H1 (cell line): ENCODE data around the gene FGD6. TPM values are rescaled to one million over a fixed set of nuclear protein-coding genes. Genes with fewer than 3 reads are reported as not detected.

ENCODE experiments used
- CTCF ChIA-PET: fragments of 300-600 bp; sonication (Branson Sonifier 250); formaldehyde crosslinking; loops from one replicate; lab custom pipeline; 2021; ENCODE audit not compliant: partially characterized antibody; lab: Charles Lee
- POLR2A ChIA-PET: fragments of 300-600 bp; sonication (Branson Sonifier 250); formaldehyde crosslinking; loops from one replicate; lab custom pipeline; 2021; ENCODE audit warnings: inconsistent platforms; ENCODE audit not compliant: partially characterized antibody; lab: Charles Lee
- DNase-seq, 2 experiments: peaks; one replicate each; pipeline versions ENCODE4 v3.0.0 to v3.0.0-alpha.2; 2010 to 2022; ENCODE audit warnings: low spot score in 2 of 2, low read depth in 1 of 2, mixed read lengths in 1 of 2
- FAIRE-seq: peaks from 2 replicates; lab custom pipeline; 2011; peaks lifted over from hg19 to GRCh38; lab: Jason Lieb, UNC
- H2AFZ ChIP-seq: 2 replicates; pipeline ENCODE4 v1.8.1; 2012; ENCODE audit warnings: low read length, inconsistent platforms
- H2AK5ac ChIP-seq: 2 replicates; pipeline ENCODE4 v1.6.1; 2013; ENCODE audit warnings: low read depth, low read length
- H2BK120ac ChIP-seq: replicated peaks from 2 replicates; pipeline ENCODE3; 2013; ENCODE audit warnings: low read depth, low read length, inconsistent platforms
- H2BK12ac ChIP-seq: 2 replicates; pipeline ENCODE4 v1.6.1; 2013; ENCODE audit warnings: low read depth, low read length
- H2BK15ac ChIP-seq: 2 replicates; pipeline ENCODE4 v1.6.1; 2013; ENCODE audit warnings: low read length
- H2BK20ac ChIP-seq: 2 replicates; pipeline ENCODE4 v1.6.1; 2013; ENCODE audit warnings: low read length
- H2BK5ac ChIP-seq: 2 replicates; pipeline ENCODE4 v1.6.1; 2013; ENCODE audit warnings: low read depth, low read length
- H3K14ac ChIP-seq: 2 replicates; pipeline ENCODE4 v1.6.1; 2013; ENCODE audit warnings: inconsistent platforms; ENCODE audit not compliant: insufficient read length
- H3K18ac ChIP-seq: 2 replicates; pipeline ENCODE4 v1.6.1; 2013; ENCODE audit warnings: low read length; ENCODE audit errors: extremely low read depth
- H3K23ac ChIP-seq: 2 replicates; pipeline ENCODE4 v1.6.1; 2013; ENCODE audit warnings: inconsistent platforms; ENCODE audit not compliant: insufficient read length
- H3K23me2 ChIP-seq: 2 replicates; pipeline ENCODE4 v1.6.1; 2013; ENCODE audit warnings: low read depth, low read length
- H3K27ac ChIP-seq: 2 replicates; pipeline ENCODE4 v1.6.1; 2011; ENCODE audit warnings: low read depth, low read length, inconsistent platforms
- H3K27me3 ChIP-seq, 4 experiments: replicated peaks in 1 of 4; 1 replicate in 1 of 4; 2 replicates in 3 of 4; pipeline versions ENCODE4 v1.6.1 to v1.8.1; 2011 to 2013; ENCODE audit warnings: low read length in 3 of 4, mild to moderate bottlenecking in 3 of 4, inconsistent platforms in 2 of 4, mixed read lengths in 2 of 4, moderate library complexity in 1 of 4; ENCODE audit not compliant: control insufficient read depth in 3 of 4, insufficient read depth in 3 of 4; ENCODE audit errors: extremely low read depth in 1 of 4
- H3K36me3 ChIP-seq, 4 experiments: 2 replicates each; pipeline versions ENCODE4 v1.6.1 to v1.8.1; 2011 to 2013; ENCODE audit warnings: mild to moderate bottlenecking in 4 of 4, low read length in 3 of 4, moderate library complexity in 2 of 4, control low read depth in 1 of 4, inconsistent platforms in 1 of 4; ENCODE audit not compliant: insufficient read depth in 4 of 4, control insufficient read depth in 2 of 4
- H3K4ac ChIP-seq: replicated peaks from 2 replicates; pipeline ENCODE3; 2013; ENCODE audit warnings: low read length, low read depth, mixed read lengths, inconsistent platforms; ENCODE audit not compliant: insufficient read length
- H3K4me1 ChIP-seq, 4 experiments: replicated peaks in 1 of 4; 1 replicate in 1 of 4; 2 replicates in 3 of 4; pipeline versions ENCODE4 v1.6.1 to v1.8.1; 2011 to 2013; ENCODE audit warnings: low read length in 3 of 4, inconsistent platforms in 2 of 4, mixed read lengths in 1 of 4; ENCODE audit not compliant: insufficient read depth in 4 of 4, control insufficient read depth in 3 of 4
- H3K4me2 ChIP-seq, 2 experiments: 2 replicates each; pipeline versions ENCODE4 v1.6.1 to v1.8.1; 2011 to 2013; ENCODE audit warnings: low read depth in 2 of 2, low read length in 2 of 2, control low read depth in 1 of 2, inconsistent platforms in 1 of 2, mild to moderate bottlenecking in 1 of 2; ENCODE audit not compliant: insufficient read depth in 1 of 2
- H3K4me3 ChIP-seq, 4 experiments: fragments of 200-600, 300-600 bp in 1 of 4; sonication (generic), shearing (Covaris generic), sonication (Bioruptor Twin) in 1 of 4; 2 replicates each; pipeline versions ENCODE4 v1.5.1 to v1.8.1; 2011 to 2016; ENCODE audit warnings: low read length in 4 of 4, low read depth in 3 of 4, control low read depth in 2 of 4, inconsistent platforms in 2 of 4, mild to moderate bottlenecking in 2 of 4, mixed read lengths in 1 of 4, moderate library complexity in 1 of 4; ENCODE audit not compliant: insufficient read depth in 2 of 4; ENCODE audit errors: extremely low read depth in 1 of 4
- H3K56ac ChIP-seq: replicated peaks from 2 replicates; pipeline ENCODE3; 2013; ENCODE audit warnings: low read depth, mild to moderate bottlenecking, mixed read lengths, low read length, inconsistent platforms; ENCODE audit not compliant: insufficient read length
- H3K79me1 ChIP-seq: 2 replicates; pipeline ENCODE4 v1.6.1; 2013; ENCODE audit warnings: low read depth, low read length, control low read depth
- H3K79me2 ChIP-seq, 2 experiments: 2 replicates each; pipeline versions ENCODE4 v1.6.1 to v1.8.1; 2012 to 2013; ENCODE audit warnings: low read length in 2 of 2, mild to moderate bottlenecking in 2 of 2, inconsistent platforms in 1 of 2; ENCODE audit not compliant: insufficient read depth in 2 of 2, control insufficient read depth in 1 of 2
- H3K9ac ChIP-seq, 4 experiments: replicated peaks in 1 of 4; 1 replicate in 1 of 4; 2 replicates in 3 of 4; pipeline versions ENCODE4 v1.6.1 to v1.8.1; 2011 to 2013; ENCODE audit warnings: low read depth in 3 of 4, low read length in 3 of 4, control low read depth in 2 of 4, mild to moderate bottlenecking in 2 of 4, moderate library complexity in 2 of 4, inconsistent platforms in 1 of 4; ENCODE audit errors: extremely low read depth in 1 of 4
- H3K9me3 ChIP-seq, 2 experiments: 2 replicates each; pipeline versions ENCODE4 v1.6.1 to v1.8.1; 2012 to 2013; ENCODE audit warnings: mild to moderate bottlenecking in 2 of 2, moderate library complexity in 2 of 2, control low read depth in 1 of 2, inconsistent platforms in 1 of 2, low read depth in 1 of 2, low read length in 1 of 2, mixed read lengths in 1 of 2; ENCODE audit not compliant: insufficient read depth in 2 of 2
- H4K20me1 ChIP-seq, 2 experiments: replicated peaks in 1 of 2; 2 replicates each; pipeline versions ENCODE3 to v1.8.1; 2011 to 2013; ENCODE audit warnings: inconsistent platforms in 2 of 2, low read length in 2 of 2, mild to moderate bottlenecking in 1 of 2; ENCODE audit not compliant: insufficient read depth in 2 of 2, control insufficient read depth in 1 of 2
- H4K5ac ChIP-seq: 2 replicates; pipeline ENCODE4 v1.6.1; 2013; ENCODE audit warnings: low read length, low read depth, mixed read lengths, inconsistent platforms; ENCODE audit not compliant: insufficient read length
- H4K8ac ChIP-seq: 2 replicates; pipeline ENCODE4 v1.8.0; 2013; ENCODE audit warnings: mild to moderate bottlenecking, moderate library complexity, low read length, inconsistent platforms; ENCODE audit not compliant: insufficient read depth; ENCODE audit errors: extremely low read depth
- H4K91ac ChIP-seq: replicated peaks from 2 replicates; pipeline ENCODE3; 2013; ENCODE audit warnings: low read length, mixed read lengths, inconsistent platforms; ENCODE audit not compliant: insufficient read length
- ASH2L ChIP-seq: fragments of 200-600, 300-600 bp; sonication (generic); IDR thresholded peaks from one replicate; pipeline ENCODE4 v1.7.1; 2017; ENCODE audit warnings: low read length
- BCL11A ChIP-seq, 2 experiments: IDR thresholded peaks; one replicate each; pipeline ENCODE4 v1.6.1; 2011; ENCODE audit warnings: low read depth in 2 of 2, low read length in 2 of 2, mild to moderate bottlenecking in 2 of 2
- HDAC2 ChIP-seq, 2 experiments: fragments of 300-600 bp in 1 of 2; sonication (generic) in 1 of 2; IDR thresholded peaks; 2 replicates each; pipeline ENCODE4 v1.6.1; 2011 to 2012; ENCODE audit warnings: low read depth in 2 of 2, low read length in 2 of 2, mild to moderate bottlenecking in 2 of 2, moderate library complexity in 2 of 2, borderline replicate concordance in 1 of 2, inconsistent platforms in 1 of 2
- TBP ChIP-seq: IDR thresholded peaks from 2 replicates; pipeline ENCODE4 v1.6.1; 2011; ENCODE audit warnings: low read depth, low read length, improper control_type of control experiment
- WGBS, 2 experiments: shearing (Covaris generic) in 1 of 2; methylation state at CpG; one replicate each; pipeline versions ENCODE4 v1.1.6 to v1.1.7; 2013 to 2015; ENCODE audit warnings: low lambda C conversion rate in 2 of 2, mixed read lengths in 2 of 2, inconsistent platforms in 1 of 2, low coverage in 1 of 2, missing lambda C conversion rate in 1 of 2; ENCODE audit not compliant: insufficient replicate concordance in 2 of 2, insufficient coverage in 1 of 2, insufficient read length in 1 of 2; ENCODE audit errors: extremely low coverage in 1 of 2, missing lambda C conversion rate in 1 of 2; 5-methylcytosine and 5-hydroxymethylcytosine counted together
- polyA plus RNA-seq, 7 experiments: library from polyadenylated mRNA; depleted of rRNA in 3 of 7; stranded (reverse) in 5 of 7; unstranded in 2 of 7; fragments of >200 nt in 5 of 7; fragments of 200-250 nt in 2 of 7; gene quantifications; 1 replicate in 5 of 7; 2 replicates in 1 of 7; 4 replicates in 1 of 7; pipeline versions ENCODE4 v1.2.1 to v1.2.3, GENCODE V29; 2011 to 2013; ENCODE audit warnings: missing spikeins in 2 of 7, mixed read lengths in 2 of 7
- total RNA-seq: library from RNA; stranded (reverse); fragmentation: NEBNext Ultra II Directional; extraction: Animal tissue kit (Norgen Biotek cat#: 25700); gene quantifications from 2 replicates; pipeline ENCODE4 v1.2.1, GENCODE V29; 2021
- TF ChIP-seq, protein P1 (sequence below), 3 experiments: IDR thresholded peaks; 1 replicate in 2 of 3; 2 replicates in 1 of 3; pipeline versions ENCODE4 v1.5.1 to v1.6.1; 2011; ENCODE audit warnings: low read length in 3 of 3, mild to moderate bottlenecking in 3 of 3, inconsistent platforms in 2 of 3, low read depth in 1 of 3, moderate library complexity in 1 of 3; ENCODE audit not compliant: insufficient read depth in 1 of 3; ENCODE audit errors: control extremely low read depth in 1 of 3

FGD6 gene
- total and polyA plus RNA-seq, 2 of the 8 experiments (the other 6 are each of a cell fraction or from before 2014, with no cell fraction given): 12.2 to 24.3 TPM

DNA sequence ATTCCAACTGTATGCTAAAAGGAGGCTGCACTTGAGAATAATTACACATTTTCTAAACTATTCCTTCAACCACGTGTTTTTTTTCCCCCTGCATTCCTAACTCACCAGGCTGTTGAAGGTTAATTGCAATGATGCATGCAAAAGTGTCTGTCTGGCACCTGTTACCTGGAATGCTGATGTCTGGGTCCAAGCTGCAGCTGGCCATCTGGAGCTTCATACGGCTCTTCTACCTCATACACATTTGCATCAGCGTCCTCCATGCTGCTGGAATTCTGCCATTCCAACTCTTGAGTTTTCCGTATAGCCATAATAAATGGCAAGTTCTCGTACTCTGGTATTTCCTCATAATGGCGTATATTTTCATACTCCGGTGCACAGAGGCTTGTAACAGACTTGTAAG lies 8.6 kb downstream of the FGD6 start:
- Histone ChIP-seq H4K91ac (no peak overlapping the region), H3K4me2 (no peak overlapping the region; a peak in 1 of 4 replicates), H3K27ac (no peak overlapping the region), H2AFZ (no peak overlapping the region), H3K56ac (no peak overlapping the region), H2BK20ac (no peak overlapping the region), H4K20me1 (no peaks in the 10 kb centered on the region), H3K9ac (no peak overlapping the region), H3K4me1 (peaks cover 2 to 36% (median 21%) of the 10 kb centered on the region in 4 experiments; a peak in 6 of 7 replicates), H2AK5ac (no peak overlapping the region), H4K8ac (no peak overlapping the region), H3K23ac (no peak overlapping the region), H2BK120ac (no peak overlapping the region), H2BK15ac (no peak overlapping the region), H3K14ac (no peak overlapping the region), H3K36me3 (peaks cover 0 to 12% (median 3%) of the 10 kb centered on the region in 4 experiments; a peak in 3 of 8 replicates), H4K5ac (no peak overlapping the region), H3K79me1 (no peaks in the 10 kb centered on the region; the same call in 1 of the 2 replicates), H3K4me3 (no peak overlapping the region), H2BK12ac (no peak overlapping the region), H3K18ac (no peak overlapping the region), H2BK5ac (no peak overlapping the region), H3K79me2 (peaks cover under 1 to 80% of the 10 kb centered on the region in 2 experiments; a peak in 3 of 4 replicates), H3K4ac (no peak overlapping the region), H3K27me3 (no peaks in the 10 kb centered on the region), H3K9me3 (no peaks in the 10 kb centered on the region), H3K23me2 (no peaks in the 10 kb centered on the region)
- POLR2A ChIA-PET: interaction anchor here (7.7 kb wide), 1 partner anchor 10 kb away, joined by 89 read pairs; the partner anchor contains the start of genes FGD6 and VEZT
- DNase-seq (no peak), FAIRE-seq (no peak)
- TF ChIP-seq BCL11A (IDR thresholded peaks at IDR 0.05; ENCODE audit: low read depth in 2 of 2, low read length in 2 of 2) (no peak), ASH2L (no peak), TBP (no peak), HDAC2 (IDR thresholded peaks at IDR 0.05; ENCODE audit: borderline replicate concordance in 1 of 2, low read depth in 2 of 2, low read length in 2 of 2) (no peak)
- TF ChIP-seq, protein P1, sequence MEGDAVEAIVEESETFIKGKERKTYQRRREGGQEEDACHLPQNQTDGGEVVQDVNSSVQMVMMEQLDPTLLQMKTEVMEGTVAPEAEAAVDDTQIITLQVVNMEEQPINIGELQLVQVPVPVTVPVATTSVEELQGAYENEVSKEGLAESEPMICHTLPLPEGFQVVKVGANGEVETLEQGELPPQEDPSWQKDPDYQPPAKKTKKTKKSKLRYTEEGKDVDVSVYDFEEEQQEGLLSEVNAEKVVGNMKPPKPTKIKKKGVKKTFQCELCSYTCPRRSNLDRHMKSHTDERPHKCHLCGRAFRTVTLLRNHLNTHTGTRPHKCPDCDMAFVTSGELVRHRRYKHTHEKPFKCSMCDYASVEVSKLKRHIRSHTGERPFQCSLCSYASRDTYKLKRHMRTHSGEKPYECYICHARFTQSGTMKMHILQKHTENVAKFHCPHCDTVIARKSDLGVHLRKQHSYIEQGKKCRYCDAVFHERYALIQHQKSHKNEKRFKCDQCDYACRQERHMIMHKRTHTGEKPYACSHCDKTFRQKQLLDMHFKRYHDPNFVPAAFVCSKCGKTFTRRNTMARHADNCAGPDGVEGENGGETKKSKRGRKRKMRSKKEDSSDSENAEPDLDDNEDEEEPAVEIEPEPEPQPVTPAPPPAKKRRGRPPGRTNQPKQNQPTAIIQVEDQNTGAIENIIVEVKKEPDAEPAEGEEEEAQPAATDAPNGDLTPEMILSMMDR (IDR thresholded peaks at IDR 0.05; ENCODE audit: control extremely low read depth in 1 of 3, insufficient read depth in 1 of 3, low read depth in 1 of 3, low read length in 3 of 3): no peak
- CTCF ChIA-PET: interaction anchor here (0.7 kb wide), 1 partner anchor 135 kb away, joined by 5 read pairs; the partner anchor contains the start of gene NR2C1
- 88% methylated on average over 7 of the region's 7 CpGs; no CpG with 5 or more reads in 1 of the 2 experiments for WGBS, 2 experiments
